Breast epithelium (tissue), 3 donors: ENCODE results near the gene GPX4.

Source experiments
- POLR2AphosphoS5 ChIP-seq, 3 donors: sonication (generic); formaldehyde crosslinking; IDR thresholded peaks; one replicate each; pipeline ENCODE4 v1.6.1; 2017; ENCODE audit warnings: antibody characterized with exemption in 3 of 3
- TF ChIP-seq, protein P1 (sequence below), 3 donors: fragments of 450-650 bp; IDR thresholded peaks; one replicate each; pipeline ENCODE4 v1.5.1; 2016 to 2017; ENCODE audit warnings: antibody characterized with exemption in 3 of 3, mild to moderate bottlenecking in 3 of 3, moderate library complexity in 3 of 3

- TF ChIP-seq, protein P1, sequence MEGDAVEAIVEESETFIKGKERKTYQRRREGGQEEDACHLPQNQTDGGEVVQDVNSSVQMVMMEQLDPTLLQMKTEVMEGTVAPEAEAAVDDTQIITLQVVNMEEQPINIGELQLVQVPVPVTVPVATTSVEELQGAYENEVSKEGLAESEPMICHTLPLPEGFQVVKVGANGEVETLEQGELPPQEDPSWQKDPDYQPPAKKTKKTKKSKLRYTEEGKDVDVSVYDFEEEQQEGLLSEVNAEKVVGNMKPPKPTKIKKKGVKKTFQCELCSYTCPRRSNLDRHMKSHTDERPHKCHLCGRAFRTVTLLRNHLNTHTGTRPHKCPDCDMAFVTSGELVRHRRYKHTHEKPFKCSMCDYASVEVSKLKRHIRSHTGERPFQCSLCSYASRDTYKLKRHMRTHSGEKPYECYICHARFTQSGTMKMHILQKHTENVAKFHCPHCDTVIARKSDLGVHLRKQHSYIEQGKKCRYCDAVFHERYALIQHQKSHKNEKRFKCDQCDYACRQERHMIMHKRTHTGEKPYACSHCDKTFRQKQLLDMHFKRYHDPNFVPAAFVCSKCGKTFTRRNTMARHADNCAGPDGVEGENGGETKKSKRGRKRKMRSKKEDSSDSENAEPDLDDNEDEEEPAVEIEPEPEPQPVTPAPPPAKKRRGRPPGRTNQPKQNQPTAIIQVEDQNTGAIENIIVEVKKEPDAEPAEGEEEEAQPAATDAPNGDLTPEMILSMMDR (IDR thresholded peaks at IDR 0.05) = no peak
- no peak for TF ChIP-seq POLR2AphosphoS5 (IDR thresholded peaks at IDR 0.05)
These were observed 14.5 kb upstream of the GPX4 start for GRCh38 chr19:1089126-1089771.
